Vagina (tissue), 2 donors: ENCODE data around the gene WDFY1. TPM values are rescaled to one million over a fixed set of nuclear protein-coding genes. Genes with fewer than 3 reads are reported as not detected.

Experiments
- DNase-seq, 2 donors: peaks; one replicate each; pipeline ENCODE4 v3.0.0-alpha.2; 2017; ENCODE audit errors: extremely low spot score in 2 of 2
- H3K27ac ChIP-seq: fragments of 200-600 bp; sonication (generic); one replicate; pipeline ENCODE4 v1.5.1; 2019
- H3K27me3 ChIP-seq: fragments of 200-600 bp; sonication (generic); one replicate; pipeline ENCODE4 v1.5.1; 2019
- H3K36me3 ChIP-seq, 2 donors: fragments of 200-600 bp; sonication (generic); one replicate each; pipeline ENCODE4 v1.5.1; 2017 to 2019
- H3K4me1 ChIP-seq: fragments of 200-600 bp; sonication (generic); one replicate; pipeline ENCODE4 v1.5.1; 2019
- H3K4me3 ChIP-seq, 2 donors: fragments of 200-600 bp; sonication (generic); 1 replicate in 1 of 2; 2 replicates in 1 of 2; pipeline ENCODE4 v1.5.1; 2016 to 2019
- H3K9me3 ChIP-seq: fragments of 200-600 bp; sonication (generic); one replicate; pipeline ENCODE4 v1.5.1; 2019
- POLR2A ChIP-seq, 2 donors: fragments of 450-650 bp; IDR thresholded peaks; one replicate each; pipeline ENCODE4 v1.6.1; 2017; ENCODE audit warnings: antibody characterized with exemption in 2 of 2, mild to moderate bottlenecking in 2 of 2, moderate library complexity in 2 of 2
- POLR2AphosphoS5 ChIP-seq, 2 donors: sonication (generic); formaldehyde crosslinking; IDR thresholded peaks; one replicate each; pipeline ENCODE4 v1.9.0; 2017; ENCODE audit warnings: antibody characterized with exemption in 2 of 2, mild to moderate bottlenecking in 2 of 2, low read depth in 1 of 2; ENCODE audit not compliant: insufficient read depth in 1 of 2
- intact Hi-C: fragments of 100-400 bp; cut with DNase I; formaldehyde crosslinking; loops from one replicate; pipeline ENCODE4 v1.15.1; 2023
- total RNA-seq: library from RNA; depleted of rRNA; stranded (reverse); fragments of >200 nt; gene quantifications from one replicate; pipeline ENCODE4 v1.2.3, GENCODE V29; 2016
- TF ChIP-seq, protein P1 (sequence below), 3 experiments: fragments of 450-650 bp in 2 of 3; fragments of 200-600 bp in 1 of 3; sonication (generic) in 1 of 3; IDR thresholded peaks; one replicate each; pipeline ENCODE4 v1.5.1; 2017 to 2019; ENCODE audit warnings: antibody characterized with exemption in 3 of 3, mild to moderate bottlenecking in 2 of 3, moderate library complexity in 2 of 3

The WDFY1 gene
- total RNA-seq, 1 donor from 2014 or later: 44.2 TPM

DNA sequence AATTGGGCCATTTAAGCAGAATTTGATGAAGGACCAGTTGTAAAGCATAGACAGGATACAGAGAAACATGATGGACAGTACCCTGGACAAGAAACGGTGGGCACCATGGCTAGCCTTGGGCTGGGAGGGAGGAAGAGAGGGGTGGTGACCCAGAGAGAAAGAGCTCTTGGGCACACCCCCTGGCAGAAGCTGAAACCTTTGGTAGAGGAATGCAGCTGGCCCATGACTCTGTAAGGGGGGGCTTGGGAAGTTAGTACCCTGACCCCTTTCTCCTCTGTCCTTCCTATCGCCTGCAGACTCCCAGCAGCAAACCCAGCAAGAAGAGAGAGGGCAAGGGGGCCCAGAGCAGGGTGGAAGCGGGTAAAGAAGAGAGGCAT is 44.7 kb upstream of the WDFY1 start:
- no peaks in the 10 kb centered on the region for H3K4me1 ChIP-seq
- H3K4me3 ChIP-seq: no peak overlapping the region

DNA sequence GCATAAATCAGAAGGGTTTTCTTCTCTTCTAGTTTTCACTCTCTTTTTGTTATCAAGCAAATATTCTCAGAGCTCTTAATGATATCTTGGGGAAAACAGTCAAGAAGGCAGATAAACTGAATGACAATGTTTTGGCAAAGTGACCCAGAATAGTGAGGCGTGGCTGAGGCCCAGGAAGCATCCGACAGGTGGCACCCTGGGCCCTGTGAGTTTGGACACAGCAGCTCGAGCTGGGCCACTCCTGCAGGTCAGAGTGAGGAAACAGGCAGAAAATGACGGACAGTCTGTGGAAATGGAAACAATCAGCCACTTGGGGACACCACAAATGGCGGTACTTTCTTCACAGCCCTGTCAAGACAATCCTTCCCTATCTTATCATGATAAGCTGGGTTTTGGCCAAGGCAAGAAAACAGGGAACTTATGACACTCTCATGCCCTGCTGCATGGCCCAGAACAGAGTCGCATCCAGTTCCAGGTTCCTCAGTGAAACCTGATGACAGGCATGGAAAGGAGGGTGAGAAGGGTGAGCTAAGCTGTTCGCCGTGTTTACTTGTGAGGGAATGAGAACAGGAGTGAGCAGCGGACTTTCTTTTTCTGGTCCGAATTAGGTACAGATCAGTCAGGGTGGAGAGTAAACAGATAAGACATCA is 44.2 kb upstream of the WDFY1 start:
- H3K4me3 ChIP-seq: no peak overlapping the region
- TF ChIP-seq, protein P1, sequence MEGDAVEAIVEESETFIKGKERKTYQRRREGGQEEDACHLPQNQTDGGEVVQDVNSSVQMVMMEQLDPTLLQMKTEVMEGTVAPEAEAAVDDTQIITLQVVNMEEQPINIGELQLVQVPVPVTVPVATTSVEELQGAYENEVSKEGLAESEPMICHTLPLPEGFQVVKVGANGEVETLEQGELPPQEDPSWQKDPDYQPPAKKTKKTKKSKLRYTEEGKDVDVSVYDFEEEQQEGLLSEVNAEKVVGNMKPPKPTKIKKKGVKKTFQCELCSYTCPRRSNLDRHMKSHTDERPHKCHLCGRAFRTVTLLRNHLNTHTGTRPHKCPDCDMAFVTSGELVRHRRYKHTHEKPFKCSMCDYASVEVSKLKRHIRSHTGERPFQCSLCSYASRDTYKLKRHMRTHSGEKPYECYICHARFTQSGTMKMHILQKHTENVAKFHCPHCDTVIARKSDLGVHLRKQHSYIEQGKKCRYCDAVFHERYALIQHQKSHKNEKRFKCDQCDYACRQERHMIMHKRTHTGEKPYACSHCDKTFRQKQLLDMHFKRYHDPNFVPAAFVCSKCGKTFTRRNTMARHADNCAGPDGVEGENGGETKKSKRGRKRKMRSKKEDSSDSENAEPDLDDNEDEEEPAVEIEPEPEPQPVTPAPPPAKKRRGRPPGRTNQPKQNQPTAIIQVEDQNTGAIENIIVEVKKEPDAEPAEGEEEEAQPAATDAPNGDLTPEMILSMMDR (IDR thresholded peaks at IDR 0.05): no peak
- no peak for TF ChIP-seq POLR2AphosphoS5 (IDR thresholded peaks at IDR 0.05; ENCODE audit: insufficient read depth in 1 of 2, low read depth in 1 of 2)
- TF ChIP-seq POLR2A (IDR thresholded peaks at IDR 0.05): no peak
- H3K27me3 ChIP-seq: no peaks in the 10 kb centered on the region
- H3K9me3 ChIP-seq: no peaks in the 10 kb centered on the region
- intact Hi-C loops: no loop called here
- no peak overlapping the region for H3K27ac ChIP-seq
- DNase-seq: no peak
- H3K36me3 ChIP-seq: no peaks in the 10 kb centered on the region
- H3K4me1 ChIP-seq: no peaks in the 10 kb centered on the region

More for the DNA sequence above, 44.7 kb upstream of the WDFY1 start:
- no peak for DNase-seq
- Histone ChIP-seq H3K27me3 (no peaks in the 10 kb centered on the region), H3K36me3 (no peaks in the 10 kb centered on the region), H3K27ac (no peak overlapping the region), H3K9me3 (no peaks in the 10 kb centered on the region)
- intact Hi-C loops: no loop called here
- TF ChIP-seq POLR2AphosphoS5 (IDR thresholded peaks at IDR 0.05; ENCODE audit: insufficient read depth in 1 of 2, low read depth in 1 of 2): no peak
- no peak for TF ChIP-seq POLR2A (IDR thresholded peaks at IDR 0.05)
- TF ChIP-seq, protein P1 (IDR thresholded peaks at IDR 0.05): no peak

DNA sequence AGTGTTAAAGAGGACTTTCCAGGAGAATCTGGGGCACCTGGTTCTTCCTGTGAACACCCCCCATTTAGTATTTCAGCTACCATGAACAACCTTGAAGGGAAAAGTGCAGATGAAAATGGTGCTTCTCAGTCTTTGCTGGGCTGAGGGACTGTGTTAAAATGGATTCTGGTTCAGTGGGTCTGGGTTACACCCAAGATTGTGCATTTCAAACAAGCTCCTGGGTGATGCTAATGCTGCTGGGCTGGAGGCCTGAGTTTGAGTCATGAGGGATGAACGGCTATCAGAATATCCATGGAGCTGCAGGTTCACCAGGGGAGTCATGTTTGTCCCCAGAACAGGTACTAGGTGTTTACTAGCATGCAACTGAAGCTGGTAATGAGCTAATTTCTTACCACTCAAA is 36.1 kb upstream of the WDFY1 start:
- Histone ChIP-seq H3K27ac (no peak overlapping the region), H3K9me3 (no peaks in the 10 kb centered on the region), H3K4me3 (no peak overlapping the region), H3K27me3 (no peaks in the 10 kb centered on the region), H3K36me3 (peaks cover 0 to 9% of the 10 kb centered on the region in 2 donors), H3K4me1 (no peaks in the 10 kb centered on the region)
- intact Hi-C loops: no loop called here
- TF ChIP-seq, protein P1 (IDR thresholded peaks at IDR 0.05): no peak
- TF ChIP-seq POLR2AphosphoS5 (IDR thresholded peaks at IDR 0.05; ENCODE audit: insufficient read depth in 1 of 2, low read depth in 1 of 2) (no peak), POLR2A (IDR thresholded peaks at IDR 0.05) (no peak)
- no peak for DNase-seq

DNA sequence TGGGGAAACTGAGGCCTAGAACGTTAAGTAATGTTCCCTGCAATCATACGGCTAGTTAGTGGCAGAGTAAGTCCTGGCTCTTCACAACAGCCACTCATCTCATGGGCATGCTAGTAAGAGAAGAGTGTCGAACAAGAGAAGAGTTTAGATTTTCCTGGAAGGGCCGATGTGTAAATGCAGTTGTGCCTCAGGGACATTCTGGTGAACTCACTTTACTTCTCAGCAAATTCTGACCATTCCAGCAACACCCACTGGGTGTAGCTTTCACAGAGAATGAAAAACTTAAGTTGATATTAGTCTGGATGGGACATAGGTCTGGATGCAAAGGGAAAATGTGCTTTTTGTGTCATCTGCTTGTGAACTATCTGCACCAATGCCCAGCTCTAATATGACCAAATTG is 35.7 kb upstream of the WDFY1 start:
- no peaks in the 10 kb centered on the region for H3K9me3 ChIP-seq
- no peaks in the 10 kb centered on the region for H3K4me1 ChIP-seq
- intact Hi-C loops: no loop called here
- no peak for DNase-seq
- no peak overlapping the region for H3K27ac ChIP-seq
- H3K27me3 ChIP-seq: no peaks in the 10 kb centered on the region
- no peak overlapping the region for H3K4me3 ChIP-seq
- TF ChIP-seq POLR2AphosphoS5 (IDR thresholded peaks at IDR 0.05; ENCODE audit: insufficient read depth in 1 of 2, low read depth in 1 of 2) (no peak), POLR2A (IDR thresholded peaks at IDR 0.05) (no peak)
- TF ChIP-seq, protein P1 (IDR thresholded peaks at IDR 0.05): no peak
- peaks cover 0 to 9% of the 10 kb centered on the region in 2 donors for H3K36me3 ChIP-seq

DNA sequence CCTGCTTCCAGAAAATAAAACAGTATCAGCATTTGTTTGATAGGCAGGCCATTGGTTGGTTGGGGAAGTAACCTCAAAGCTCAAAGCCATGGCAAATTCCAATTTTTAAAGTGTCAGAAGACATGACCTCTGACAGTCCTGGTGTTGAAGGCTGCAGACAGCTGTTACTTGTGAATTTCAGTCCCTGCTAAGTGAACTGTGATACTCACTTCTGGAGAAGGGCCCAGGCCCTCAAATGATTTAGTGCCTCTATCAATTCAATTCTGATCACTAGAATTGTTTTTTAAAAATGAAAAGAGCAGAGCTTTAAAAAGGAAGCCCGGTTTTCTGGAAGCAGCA is 35.2 kb upstream of the WDFY1 start:
- no peak overlapping the region for H3K4me3 ChIP-seq
- no peak overlapping the region for H3K27ac ChIP-seq
- TF ChIP-seq, protein P1 (IDR thresholded peaks at IDR 0.05): no peak
- TF ChIP-seq POLR2A (IDR thresholded peaks at IDR 0.05): no peak
- no peak for TF ChIP-seq POLR2AphosphoS5 (IDR thresholded peaks at IDR 0.05; ENCODE audit: insufficient read depth in 1 of 2, low read depth in 1 of 2)
- H3K4me1 ChIP-seq: no peaks in the 10 kb centered on the region
- H3K36me3 ChIP-seq: peaks cover 0 to 9% of the 10 kb centered on the region in 2 donors
- no peaks in the 10 kb centered on the region for H3K27me3 ChIP-seq
- no peaks in the 10 kb centered on the region for H3K9me3 ChIP-seq
- no peak for DNase-seq
- intact Hi-C loops: no loop called here
